Lower lobe of right lung (tissue), 2 donors: ENCODE data around the gene RASA3. TPM values are rescaled to one million over a fixed set of nuclear protein-coding genes. Genes with fewer than 3 reads are reported as not detected.

ENCODE experiments used
- ATAC-seq, 2 donors: fragments of 200-7000 bp; cut with Tn5 transposase; one replicate each; pipeline ENCODE4 v1.9.1; 2020 to 2022; ENCODE audit warnings: mild to moderate bottlenecking in 2 of 2, moderate library complexity in 2 of 2
- DNase-seq: peaks from one replicate; pipeline ENCODE4 v3.0.0-alpha.2; 2020
- H3K27ac ChIP-seq: fragments of 200-600 bp; one replicate; pipeline ENCODE4 v1.8.0; 2022
- H3K27me3 ChIP-seq: fragments of 200-600 bp; one replicate; pipeline ENCODE4 v1.8.0; 2022; ENCODE audit warnings: low read depth
- H3K36me3 ChIP-seq: fragments of 200-600 bp; one replicate; pipeline ENCODE4 v1.8.0; 2022; ENCODE audit warnings: mild to moderate bottlenecking
- H3K4me1 ChIP-seq: fragments of 200-600 bp; one replicate; pipeline ENCODE4 v1.8.0; 2022
- H3K4me3 ChIP-seq: fragments of 200-600 bp; one replicate; pipeline ENCODE4 v1.8.0; 2022; ENCODE audit warnings: mild to moderate bottlenecking
- H3K9me3 ChIP-seq: fragments of 200-600 bp; one replicate; pipeline ENCODE4 v1.8.0; 2022
- CTCF ChIP-seq: fragments of 200-600 bp; IDR thresholded peaks from one replicate; pipeline ENCODE4 v1.8.0; 2022; ENCODE audit warnings: antibody characterized with exemption, mild to moderate bottlenecking
- intact Hi-C: fragments of 100-400 bp; cut with DNase I; formaldehyde crosslinking; loops from one replicate; pipeline ENCODE4 v1.11.0; 2022
- total RNA-seq: library from RNA; stranded (reverse); fragmentation: NEBNext Ultra II Directional; extraction: Animal tissue kit (Norgen Biotek cat#: 25700); gene quantifications from one replicate; pipeline ENCODE4 v1.2.1, GENCODE V29; 2021
- donor health status: DM: no; HTN: yes; CAD: no; lungs with severe emphysema.

The RASA3 gene
- total RNA-seq, 1 donor from 2014 or later = 19.1 TPM

GRCh38 chr13:113974304-113975281 is 157.8 kb downstream of the RASA3 start:
- H3K4me3 ChIP-seq = no peak overlapping the region
- H3K9me3 ChIP-seq = no peaks in the 10 kb centered on the region
- ATAC-seq (no peak), DNase-seq (peak; percentile 41)
- TF ChIP-seq CTCF = no peak
- intact Hi-C loops = no loop called here
- H3K27ac ChIP-seq = no peak overlapping the region
- H3K36me3 ChIP-seq = peaks cover 32% of the 10 kb centered on the region
- peaks cover 22% of the 10 kb centered on the region for H3K4me1 ChIP-seq
- no peaks in the 10 kb centered on the region for H3K27me3 ChIP-seq

GRCh38 chr13:113973218-113974164 is 158.9 kb downstream of the RASA3 start, which contains the start of gene C13orf46:
TSS of gene C13orf46 (minus strand) at chr13:113974076. CDS start at chr13:113973997, 79 bp downstream.
- Histone ChIP-seq H3K27me3 (no peaks in the 10 kb centered on the region), H3K36me3 (peaks cover 21% of the 10 kb centered on the region), H3K9me3 (no peaks in the 10 kb centered on the region), H3K4me1 (peaks cover 22% of the 10 kb centered on the region), H3K4me3 (no peak within 1 kb of the TSS), H3K27ac (no peak within 1 kb of the TSS)
- intact Hi-C loops = no loop called here
- no peak for TF ChIP-seq CTCF
- ATAC-seq (no peak), DNase-seq (peak; percentile 36)

- no peak for TF ChIP-seq CTCF
- peaks cover 14% of the 10 kb centered on the region for H3K36me3 ChIP-seq
- intact Hi-C loops = no loop called here
- DNase-seq (peak; percentile 36), ATAC-seq (no peak)
- peaks cover 22% of the 10 kb centered on the region for H3K4me1 ChIP-seq
- H3K9me3 ChIP-seq = no peaks in the 10 kb centered on the region
- H3K4me3 ChIP-seq = no peak overlapping the region
- no peak overlapping the region for H3K27ac ChIP-seq
- no peaks in the 10 kb centered on the region for H3K27me3 ChIP-seq
Measured at GRCh38 chr13:113972451-113973217, 159.8 kb downstream of the RASA3 start.

- Histone ChIP-seq H3K4me3 (no peak overlapping the region), H3K36me3 (peaks cover 8% of the 10 kb centered on the region), H3K27me3 (no peaks in the 10 kb centered on the region), H3K9me3 (no peaks in the 10 kb centered on the region), H3K4me1 (peaks cover 14% of the 10 kb centered on the region), H3K27ac (peak overlapping the region; percentile 80)
- no peak for ATAC-seq
- intact Hi-C loops = no loop called here
- no peak for TF ChIP-seq CTCF
- peak; percentile 46 for DNase-seq
Measured at GRCh38 chr13:113971471-113972231, 160.8 kb downstream of the RASA3 start.
